HG02981 (cell line): ENCODE results near the gene DYNC1I1.

Experiments
- ATAC-seq: cut with Tn5 transposase; IDR thresholded peaks from one replicate; pipeline ENCODE4 v1.9.1; 2021; ENCODE audit warnings: mild to moderate bottlenecking, moderate library complexity; ENCODE audit not compliant: unreplicated experiment

Gene DYNC1I1

DNA sequence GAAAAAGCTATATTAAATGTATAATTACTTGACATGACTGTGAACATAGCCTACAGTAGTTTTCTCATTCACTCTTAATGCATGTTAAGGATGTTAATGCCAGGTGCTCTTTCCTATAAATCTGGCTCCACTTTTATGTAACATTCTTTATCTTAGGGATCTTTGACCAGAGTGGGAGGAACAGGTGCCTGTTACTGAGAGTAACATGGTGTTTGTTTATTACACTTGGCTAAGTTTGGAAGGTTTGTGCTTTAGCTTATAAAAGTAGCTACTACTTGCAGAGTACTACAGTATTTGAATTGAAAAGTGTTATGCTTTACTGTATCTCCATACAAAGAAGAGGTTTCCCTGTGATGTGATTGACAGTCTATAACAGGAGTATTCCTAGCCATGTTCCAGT is 183.4 kb downstream of the DYNC1I1 start:
- ATAC-seq, result no peak

DNA sequence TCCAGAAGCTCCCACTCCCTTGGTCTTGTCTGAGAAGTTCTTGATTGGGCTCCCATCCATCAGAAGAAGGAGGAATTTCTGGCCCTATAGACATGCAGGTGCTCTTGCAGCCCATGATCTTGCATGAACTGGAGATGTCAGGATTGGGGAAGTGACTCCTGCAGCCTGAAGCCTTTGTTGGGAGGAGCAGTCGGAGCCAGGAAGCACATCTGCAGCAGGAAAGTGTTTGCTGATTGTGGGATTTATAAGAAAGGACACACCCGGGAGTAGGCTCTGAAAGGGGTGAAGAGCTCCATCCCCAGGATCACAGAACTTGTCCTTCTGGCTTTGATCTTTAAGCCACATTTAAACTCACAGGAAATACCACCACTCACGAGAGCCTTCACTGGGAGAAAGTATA is 185.2 kb downstream of the DYNC1I1 start:
- ATAC-seq, result no peak

DNA sequence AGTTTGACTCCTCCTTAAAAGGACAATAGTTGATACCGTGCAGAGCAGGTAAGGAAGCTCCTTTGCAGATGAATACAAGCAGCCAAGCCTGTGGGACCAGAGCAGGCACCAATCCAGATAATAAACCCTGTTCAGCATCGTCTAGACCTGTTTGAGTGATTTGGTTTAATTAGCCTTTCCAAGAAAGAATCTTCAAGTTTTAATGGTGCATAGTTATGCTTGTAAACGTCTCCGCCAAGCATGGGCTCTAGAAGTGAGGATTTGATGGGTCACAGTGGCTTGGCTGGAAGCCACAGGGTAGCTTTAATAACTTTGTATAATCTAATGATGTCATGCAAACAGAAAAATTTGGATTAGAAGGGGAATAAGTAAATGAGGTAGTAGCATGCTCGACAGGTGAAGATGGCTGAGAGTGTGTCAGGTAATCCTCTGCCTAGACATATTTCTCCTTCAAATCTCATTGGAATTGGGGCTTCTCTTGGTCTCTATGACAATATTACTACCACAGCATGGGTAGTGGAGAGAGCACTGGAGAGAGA is 188.4 kb downstream of the DYNC1I1 start:
- no peak for ATAC-seq

DNA sequence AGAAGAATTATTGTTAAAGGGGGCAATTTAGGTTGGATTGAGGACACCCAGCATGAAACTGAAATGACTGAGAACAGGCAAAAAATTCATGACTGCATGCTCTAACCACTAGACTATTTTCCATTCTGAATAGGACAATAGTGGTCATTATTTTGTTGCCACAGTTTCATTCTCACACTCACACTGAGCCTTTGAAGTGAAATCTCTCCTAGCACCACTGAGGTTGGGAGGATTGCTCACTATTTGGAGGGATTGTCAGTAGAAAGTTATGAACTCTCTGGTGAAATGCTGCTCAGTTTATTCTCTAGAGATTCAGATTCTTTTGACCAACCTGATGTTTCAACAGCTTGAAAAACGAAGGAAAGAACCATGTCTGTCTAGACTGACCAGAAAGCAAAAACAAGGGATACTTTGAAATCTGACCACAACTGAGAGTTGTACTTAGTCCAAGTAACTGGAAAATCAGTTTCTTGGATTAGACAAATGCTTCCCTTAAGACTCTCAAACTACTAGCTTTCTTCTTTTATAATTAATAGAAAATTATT is 191.2 kb downstream of the DYNC1I1 start:
- no peak for ATAC-seq

DNA sequence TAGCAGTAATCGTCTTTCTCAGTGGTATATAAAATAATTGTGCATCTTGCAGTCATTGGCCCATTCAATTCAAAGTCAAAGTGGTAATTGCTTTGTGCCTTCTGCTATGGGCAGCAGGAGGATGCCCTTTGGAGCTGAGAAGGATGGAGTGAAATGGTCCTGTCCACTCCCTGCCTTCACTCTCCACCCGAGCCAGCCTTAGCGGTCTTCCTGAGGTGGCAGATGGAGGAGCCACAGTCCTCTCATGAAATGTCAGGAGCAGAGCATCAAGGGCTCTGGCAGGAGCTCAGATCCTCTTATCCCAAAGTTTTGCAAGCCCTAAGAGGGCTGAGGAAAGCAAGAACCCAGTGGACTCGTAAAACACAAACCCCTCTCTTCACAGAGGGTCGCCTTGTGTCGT is 199.4 kb downstream of the DYNC1I1 start:
- ATAC-seq, result no peak

GRCh38 chr7:95972523-95972922 is 200.2 kb downstream of the DYNC1I1 start:
- no peak for ATAC-seq

- no peak for ATAC-seq
Observed at GRCh38 chr7:95974108-95974507, 201.8 kb downstream of the DYNC1I1 start.

DNA sequence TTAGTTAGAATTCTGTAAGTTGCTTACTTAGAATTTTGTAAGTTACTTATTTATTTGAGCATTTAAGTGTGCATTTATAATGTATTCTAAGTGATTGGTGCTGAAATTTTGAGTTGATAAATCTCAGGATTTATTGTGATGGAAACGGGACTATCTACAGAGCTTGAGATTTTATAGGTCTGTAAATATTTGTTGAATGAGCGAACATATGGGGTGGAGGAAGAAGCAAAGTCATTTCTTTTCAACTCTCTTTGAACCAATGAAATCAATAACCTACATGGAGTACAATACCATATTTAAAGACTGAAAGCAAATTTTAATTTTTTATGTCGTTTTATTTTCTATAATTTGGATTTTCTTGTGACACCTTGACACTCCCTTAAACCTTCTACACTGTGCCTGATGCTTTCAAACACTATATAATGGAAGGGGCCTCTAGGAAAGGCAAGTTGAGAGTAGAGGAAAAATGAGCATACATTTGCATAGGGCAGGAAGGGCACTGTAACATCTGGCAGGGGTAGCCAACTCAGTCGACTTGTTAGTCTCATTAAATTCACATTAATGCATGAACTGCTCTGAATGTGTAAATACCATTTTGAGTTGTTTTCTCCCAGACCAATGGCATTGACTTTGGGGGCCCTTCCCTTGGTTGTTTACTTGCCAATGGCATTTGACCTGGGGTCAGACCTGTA is 204.2 kb downstream of the DYNC1I1 start:
- ATAC-seq, result no peak

DNA sequence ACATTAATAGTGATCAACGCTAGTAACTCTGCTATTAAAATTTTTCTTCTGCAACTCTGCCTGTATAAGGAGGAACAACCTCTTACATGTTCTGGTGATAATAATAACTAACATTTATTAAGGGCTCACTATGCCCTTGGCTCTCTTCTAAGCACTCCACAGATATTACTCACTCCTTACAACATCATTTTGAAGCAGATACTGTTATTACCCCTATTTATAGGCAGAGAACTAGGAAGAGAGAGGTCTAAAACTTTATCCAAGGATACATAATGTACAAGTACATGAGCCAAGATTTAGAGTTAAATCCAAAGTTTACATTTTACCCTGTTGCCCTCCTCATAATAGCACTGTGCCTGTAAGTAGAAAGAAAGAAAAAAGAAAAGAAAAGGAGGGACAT is 205.6 kb downstream of the DYNC1I1 start:
- ATAC-seq, result no peak

DNA sequence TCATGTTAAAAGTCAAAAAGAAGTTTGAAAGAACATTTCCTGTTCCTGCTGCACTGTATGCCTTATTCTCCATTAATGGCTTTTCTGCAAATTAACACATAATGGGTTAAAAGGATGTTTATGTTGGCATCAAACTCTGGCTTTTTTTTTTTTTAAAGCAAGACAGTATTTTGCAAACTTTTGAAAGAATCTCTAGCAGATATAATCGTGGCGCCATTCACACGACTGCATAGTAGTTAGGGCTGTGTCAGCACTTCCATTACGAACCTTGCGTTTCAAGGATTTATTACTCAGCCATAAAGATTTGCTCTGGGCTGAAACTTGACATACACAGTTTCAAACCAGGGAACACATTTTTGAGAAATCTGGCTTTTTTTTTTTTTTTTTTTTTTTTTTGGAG is 207.8 kb downstream of the DYNC1I1 start:
- no peak for ATAC-seq

DNA sequence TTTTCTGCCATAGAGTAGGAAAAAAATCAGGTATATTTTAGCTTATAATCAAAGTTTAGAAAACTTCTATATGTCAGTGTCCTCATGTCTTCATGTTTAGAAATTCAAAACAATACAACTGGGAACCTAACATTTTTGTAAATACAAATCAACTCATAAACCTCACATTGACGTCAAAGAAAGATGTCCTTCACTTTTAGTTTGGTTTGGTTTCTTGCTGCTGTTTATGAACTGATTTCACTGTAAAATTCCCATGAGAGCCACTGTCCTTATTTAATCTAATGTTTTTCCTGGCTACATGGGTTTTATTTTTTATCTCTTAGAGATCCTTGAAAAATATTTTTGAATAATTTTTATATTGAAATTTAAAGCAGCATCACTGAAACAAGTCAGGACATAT is 208.4 kb downstream of the DYNC1I1 start:
- ATAC-seq, result no peak

DNA sequence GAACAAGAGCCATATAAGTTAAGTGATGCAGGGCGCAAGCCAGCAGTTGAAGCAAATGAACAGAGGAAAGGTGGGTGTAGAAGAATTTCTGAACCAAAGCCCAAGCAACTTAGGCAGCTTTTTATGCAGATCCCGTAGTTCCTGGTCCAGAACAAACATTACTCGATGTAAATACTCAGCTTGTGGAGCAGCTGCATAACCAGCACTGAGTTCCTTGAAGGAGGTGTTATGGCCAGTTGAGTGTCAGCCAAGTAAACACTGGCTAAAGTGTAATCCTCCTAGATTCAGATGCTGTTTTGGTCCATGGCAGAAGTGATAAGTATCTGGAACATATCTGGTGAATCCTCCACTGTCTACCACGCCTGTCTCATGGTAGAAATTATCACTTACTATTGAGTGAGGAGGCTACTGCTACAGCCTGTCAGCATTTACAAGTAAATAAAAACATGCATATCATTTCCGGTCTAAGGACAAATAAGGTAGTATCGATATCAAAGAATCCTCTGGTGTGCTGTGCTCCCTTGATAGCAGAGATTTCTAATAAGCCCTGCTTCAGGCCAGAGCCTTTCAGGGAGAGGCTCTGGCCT is 213.9 kb downstream of the DYNC1I1 start:
- no peak for ATAC-seq

- no peak for ATAC-seq
Observed at GRCh38 chr7:95989301-95989700, 216.9 kb downstream of the DYNC1I1 start.

DNA sequence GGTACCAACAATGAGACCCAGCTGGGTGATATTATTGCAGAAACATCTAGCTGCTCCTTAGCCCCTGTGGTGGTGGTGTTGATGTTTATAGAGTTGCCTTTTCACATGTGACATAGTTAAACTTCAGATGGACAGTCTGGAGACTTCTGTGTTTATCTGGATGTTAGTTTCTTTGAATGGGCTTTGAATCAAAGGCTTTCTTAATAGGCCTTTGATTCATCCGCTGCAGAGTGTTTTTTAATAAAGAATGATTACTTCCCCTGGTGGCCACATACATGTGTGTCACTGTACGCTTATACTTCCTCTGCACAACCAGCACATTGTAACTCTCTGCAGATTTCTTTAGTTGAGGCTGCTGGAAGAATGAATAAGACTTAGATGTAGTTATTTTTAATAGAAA is 221.0 kb downstream of the DYNC1I1 start:
- ATAC-seq, result no peak

- ATAC-seq, result no peak
Observed at GRCh38 chr7:95996174-95996573, 223.8 kb downstream of the DYNC1I1 start.

- no peak for ATAC-seq
Observed at GRCh38 chr7:95996886-95997285, 224.5 kb downstream of the DYNC1I1 start.

- ATAC-seq, result no peak
Observed at GRCh38 chr7:95997632-95998031, 225.3 kb downstream of the DYNC1I1 start.

- ATAC-seq, result no peak
Observed at GRCh38 chr7:95999481-95999880, 227.1 kb downstream of the DYNC1I1 start.

DNA sequence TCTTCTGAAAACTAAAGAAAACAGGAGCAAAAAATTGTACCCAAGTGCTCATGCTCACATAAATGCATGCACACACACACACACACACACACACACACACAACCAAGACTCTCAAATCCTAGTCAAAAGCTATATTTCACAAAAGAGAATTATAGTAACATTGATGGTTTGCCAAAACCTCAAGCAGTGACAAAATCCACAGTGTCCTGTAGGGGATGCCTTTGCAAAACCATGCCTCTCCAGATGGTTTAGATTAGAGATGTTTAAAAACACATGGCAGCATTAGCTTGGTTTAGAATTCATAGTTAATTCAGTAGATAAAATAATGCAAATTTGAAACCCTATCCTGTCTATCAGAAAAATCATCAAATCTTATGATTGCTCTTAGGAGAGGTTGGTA is 232.2 kb downstream of the DYNC1I1 start:
- ATAC-seq, result no peak

DNA sequence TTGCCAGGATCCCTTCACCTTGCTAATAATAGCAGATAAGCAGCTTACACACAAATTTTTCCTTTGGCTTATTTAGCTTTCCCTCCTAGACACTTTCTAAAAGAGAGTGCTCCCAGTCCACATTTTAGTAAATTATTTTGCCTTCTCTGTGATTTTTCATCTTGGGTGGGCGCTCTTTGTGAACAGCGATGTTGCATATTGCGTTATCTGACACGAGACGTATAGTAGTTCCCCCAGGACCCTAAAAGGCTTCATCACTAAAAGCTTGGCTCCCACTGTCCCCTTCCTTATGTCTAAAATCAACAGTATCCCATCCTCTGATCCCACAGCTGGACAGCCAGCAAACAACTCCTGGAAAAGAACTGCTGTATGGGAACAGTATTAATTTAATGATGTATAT is 232.9 kb downstream of the DYNC1I1 start:
- no peak for ATAC-seq

GRCh38 chr7:96009148-96009547 is 236.8 kb downstream of the DYNC1I1 start:
- ATAC-seq, result no peak

DNA sequence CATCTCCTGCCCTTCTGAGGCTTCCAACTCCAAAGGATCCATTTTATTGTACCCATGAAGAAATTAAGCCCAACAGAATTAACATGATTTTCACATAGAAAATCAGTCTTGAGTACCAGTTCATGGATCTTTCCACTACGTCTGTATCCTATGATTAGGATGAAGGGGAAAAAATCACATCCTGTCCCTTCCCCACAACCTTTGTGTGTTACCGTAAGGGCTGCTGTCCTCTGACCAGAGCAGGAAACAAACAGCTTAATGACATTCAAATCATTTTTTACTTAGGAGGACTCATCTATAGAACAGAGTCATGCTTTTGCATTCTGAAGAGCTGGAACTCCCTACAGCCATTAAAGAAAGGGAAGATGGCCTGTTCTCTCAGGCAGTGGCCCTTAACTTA is 241.5 kb downstream of the DYNC1I1 start:
- no peak for ATAC-seq
